GM13977 (cell line): ENCODE measurements around the gene ZFHX3.

Source experiments
- DNase-seq: peaks from one replicate; pipeline ENCODE4 v3.0.0; 2012; ENCODE audit warnings: low spot score
- CTCF ChIP-seq: IDR thresholded peaks from 2 replicates; pipeline ENCODE4 v1.5.1; 2012; ENCODE audit warnings: mild to moderate bottlenecking, control low read depth; ENCODE audit not compliant: insufficient read depth; ENCODE audit errors: extremely low read depth, missing control alignments
- in situ Hi-C: fragments of 300-500 bp; cut with MboI; formaldehyde crosslinking; loops from one replicate; pipeline ENCODE4 v1.12.0; 2022; ENCODE audit warnings: low sequenced_read_pairs, low pct_unique_long_range_greater_than_20kb, mixed read lengths, inconsistent platforms; ENCODE audit not compliant: unreplicated experiment

ZFHX3 gene

GRCh38 chr16:72859581-72859980 is 188.3 kb downstream of the ZFHX3 start:
- no peak for DNase-seq
- no peak for TF ChIP-seq CTCF
- in situ Hi-C loops, result no loop called here

- TF ChIP-seq CTCF, result no peak
- in situ Hi-C loops, result no loop called here
- no peak for DNase-seq
Measured at GRCh38 chr16:72858665-72859493, 189.0 kb downstream of the ZFHX3 start.

GRCh38 chr16:72857834-72858664 is 189.9 kb downstream of the ZFHX3 start:
- no peak for TF ChIP-seq CTCF
- in situ Hi-C loops, result no loop called here
- no peak for DNase-seq

GRCh38 chr16:72856797-72857196 is 191.1 kb downstream of the ZFHX3 start:
- TF ChIP-seq CTCF, result peak; percentile 55
- peak; percentile 75 for DNase-seq
- in situ Hi-C loops, result no loop called here

GRCh38 chr16:72854267-72854959 is 193.5 kb downstream of the ZFHX3 start:
- in situ Hi-C loops, result no loop called here
- TF ChIP-seq CTCF, result no peak
- no peak for DNase-seq

- no peak for TF ChIP-seq CTCF
- in situ Hi-C loops, result no loop called here
- DNase-seq, result no peak
Measured at GRCh38 chr16:72853575-72854266, 194.2 kb downstream of the ZFHX3 start.
